ENCODE measurements around the gene FGD3. TPM values are rescaled to one million over a fixed set of nuclear protein-coding genes. Genes with fewer than 3 reads are reported as not detected.
A peak's percentile ranks its signal among the peaks of the same experiment; 100 is the strongest.
"Not testable (repeated sequence)": the region's sequence is repeated elsewhere in the genome, so short reads cannot be mapped to it uniquely, and the experiment has no call there.

FGD3 gene, protein sequence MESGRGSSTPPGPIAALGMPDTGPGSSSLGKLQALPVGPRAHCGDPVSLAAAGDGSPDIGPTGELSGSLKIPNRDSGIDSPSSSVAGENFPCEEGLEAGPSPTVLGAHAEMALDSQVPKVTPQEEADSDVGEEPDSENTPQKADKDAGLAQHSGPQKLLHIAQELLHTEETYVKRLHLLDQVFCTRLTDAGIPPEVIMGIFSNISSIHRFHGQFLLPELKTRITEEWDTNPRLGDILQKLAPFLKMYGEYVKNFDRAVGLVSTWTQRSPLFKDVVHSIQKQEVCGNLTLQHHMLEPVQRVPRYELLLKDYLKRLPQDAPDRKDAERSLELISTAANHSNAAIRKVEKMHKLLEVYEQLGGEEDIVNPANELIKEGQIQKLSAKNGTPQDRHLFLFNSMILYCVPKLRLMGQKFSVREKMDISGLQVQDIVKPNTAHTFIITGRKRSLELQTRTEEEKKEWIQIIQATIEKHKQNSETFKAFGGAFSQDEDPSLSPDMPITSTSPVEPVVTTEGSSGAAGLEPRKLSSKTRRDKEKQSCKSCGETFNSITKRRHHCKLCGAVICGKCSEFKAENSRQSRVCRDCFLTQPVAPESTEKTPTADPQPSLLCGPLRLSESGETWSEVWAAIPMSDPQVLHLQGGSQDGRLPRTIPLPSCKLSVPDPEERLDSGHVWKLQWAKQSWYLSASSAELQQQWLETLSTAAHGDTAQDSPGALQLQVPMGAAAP
- total RNA-seq = 10 to 100 TPM; 41.5 to 42.9 TPM

DNA sequence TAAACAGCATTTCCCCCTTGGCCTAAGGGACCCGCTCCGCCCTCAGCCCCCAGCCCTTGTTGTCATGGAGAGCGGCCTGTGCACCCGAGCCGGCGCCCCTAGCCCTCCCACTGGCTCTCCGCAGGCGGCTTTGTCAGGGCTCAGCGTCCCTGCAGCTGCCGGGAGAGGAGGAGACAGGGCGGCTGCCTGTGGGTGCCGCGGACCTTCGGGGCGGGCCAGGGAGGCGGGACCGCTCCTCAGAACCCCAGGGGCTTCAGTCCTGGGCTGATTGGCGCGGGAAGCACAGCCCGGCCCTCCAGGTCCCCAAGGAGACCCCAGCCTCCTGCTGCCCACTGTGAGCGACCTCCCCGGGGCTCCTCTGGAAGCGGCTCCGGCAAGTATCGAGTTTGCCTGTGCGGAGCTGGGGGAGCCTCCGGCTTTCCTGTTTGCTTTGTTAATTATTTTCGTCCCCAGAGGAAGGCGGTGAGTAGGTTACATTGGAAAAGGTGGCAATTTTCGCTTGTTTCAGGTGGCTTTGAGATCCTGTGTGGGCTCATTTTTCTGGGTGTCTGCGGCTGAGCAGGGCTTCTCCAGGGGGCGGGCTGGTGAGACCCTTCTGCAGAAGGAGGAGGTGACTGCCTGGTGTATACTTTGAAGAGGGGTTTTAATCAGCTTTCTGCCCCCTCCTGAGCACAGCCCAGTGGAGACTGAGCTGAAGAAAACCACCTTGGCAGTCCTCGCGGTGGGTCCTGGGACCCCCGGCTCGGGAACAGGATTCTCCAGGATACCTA, at the start of gene FGD3:
Gene FGD3, plus strand, starts transcription at position 256 of the 770 bp plus-strand sequence. CDS start 28,734 bp downstream, outside the sequence.
- peaks cover 6% of the 10 kb centered on the region for H3K36me3 Mint-ChIP-seq
- H3K27ac Mint-ChIP-seq = peak within 1 kb of the TSS; percentile 32
- H3K9me3 Mint-ChIP-seq = no peaks in the 10 kb centered on the region
- peaks cover 38% of the 10 kb centered on the region for H3K4me1 Mint-ChIP-seq
- H3K4me3 Mint-ChIP-seq = peak within 1 kb of the TSS; percentile 86
- H3K27me3 Mint-ChIP-seq = no peaks in the 10 kb centered on the region
- peak; percentile 52 for DNase-seq

DNA sequence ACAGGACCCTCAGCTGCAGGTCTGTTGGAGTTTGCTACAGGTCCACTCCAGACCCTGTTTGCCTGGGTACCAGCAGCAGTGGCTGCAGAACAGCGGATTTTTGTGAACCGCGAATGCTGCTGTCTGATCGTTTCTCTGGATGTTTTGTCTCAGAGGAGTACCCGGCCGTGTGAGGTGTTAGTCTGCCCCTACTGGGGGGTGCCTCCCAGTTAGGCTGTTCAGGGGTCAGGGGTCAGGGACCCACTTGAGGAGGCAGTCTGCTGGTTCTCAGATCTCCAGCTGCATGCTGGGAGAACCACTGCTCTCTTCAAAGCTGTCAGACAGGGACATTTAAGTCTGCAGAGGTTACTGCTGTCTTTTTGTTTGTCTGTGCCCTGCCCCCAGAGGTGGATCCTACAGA, 42.2 kb upstream of the FGD3 start:
- H3K4me3 Mint-ChIP-seq, H3K36me3 Mint-ChIP-seq, H3K27ac Mint-ChIP-seq, H3K4me1 Mint-ChIP-seq, H3K27me3 Mint-ChIP-seq, H3K9me3 Mint-ChIP-seq, DNase-seq: not testable (repeated sequence)

DNA sequence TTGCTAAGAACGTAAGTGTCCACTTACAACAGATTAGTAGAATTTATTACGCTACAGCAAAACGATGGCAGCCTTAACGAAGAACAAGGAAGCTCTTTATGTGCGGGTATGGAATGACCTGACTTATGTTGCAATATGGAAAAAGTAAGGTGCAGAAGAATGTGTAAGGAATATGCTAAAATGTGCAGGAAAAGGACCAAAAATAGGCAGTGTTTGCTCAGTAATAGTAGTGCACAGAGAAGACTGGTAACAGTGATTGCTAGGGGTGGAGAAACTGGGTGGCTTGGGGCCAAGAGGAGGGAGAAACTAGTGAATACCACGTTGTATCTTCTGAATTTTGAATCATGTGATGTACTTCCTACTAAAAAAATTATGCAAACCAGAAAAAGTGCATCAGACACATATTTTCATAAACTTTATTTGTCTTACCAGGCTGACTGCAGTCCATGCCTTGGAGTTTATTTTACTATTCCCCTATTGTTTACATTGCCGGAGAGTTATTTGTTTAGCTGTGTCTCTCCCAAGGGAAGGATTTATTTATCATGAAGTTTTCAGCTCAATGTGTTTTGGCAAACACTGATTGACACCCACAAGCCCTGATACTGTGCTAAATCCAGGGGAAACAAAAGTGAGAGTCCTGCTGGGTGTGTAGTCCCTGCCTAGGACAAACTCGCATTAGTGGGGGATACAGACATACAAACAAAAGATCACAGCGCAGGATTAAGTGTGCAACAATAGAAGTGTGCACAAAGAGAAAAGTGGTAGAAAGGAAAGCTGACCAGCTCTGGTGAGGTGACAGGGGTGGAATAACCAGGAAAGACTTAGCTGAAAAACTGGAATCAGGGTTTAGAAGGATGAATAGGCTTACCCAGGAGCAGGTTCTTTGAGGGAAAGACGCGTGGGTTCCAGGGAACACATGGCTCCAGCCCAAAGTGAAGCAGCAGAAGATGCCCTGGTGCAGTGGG, 35.5 kb upstream of the FGD3 start:
- no peaks in the 10 kb centered on the region for H3K4me1 Mint-ChIP-seq

DNA sequence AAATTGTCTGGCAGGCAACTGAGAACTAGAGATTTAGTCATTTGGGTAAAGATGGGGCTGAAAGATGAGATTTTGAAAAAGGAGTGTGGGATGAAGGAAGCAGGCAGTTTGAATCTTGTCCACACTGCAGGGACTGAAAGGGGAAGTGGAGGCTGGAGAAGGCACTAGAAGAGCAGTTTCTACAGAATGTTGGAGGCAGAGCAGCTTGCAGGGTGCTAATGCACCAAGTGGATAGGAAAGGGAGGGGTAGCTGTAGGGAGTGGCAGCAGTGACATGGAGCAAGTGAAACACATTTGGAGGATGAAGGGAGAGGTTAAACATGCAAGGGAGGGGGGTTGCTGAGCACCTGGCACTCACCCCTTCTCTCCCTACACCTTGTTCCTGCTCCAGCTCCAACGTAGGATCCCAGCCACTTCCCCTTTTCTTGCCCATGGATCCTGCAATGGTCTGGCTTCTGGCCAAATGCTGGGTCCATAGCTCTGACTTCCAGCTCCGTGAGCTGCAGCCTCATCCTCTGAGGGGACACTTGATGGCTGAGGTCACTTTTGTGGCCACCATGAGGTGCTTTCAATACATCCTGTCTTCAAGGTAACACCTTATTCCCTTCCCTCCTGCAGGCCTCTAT, 30.0 kb upstream of the FGD3 start:
- Mint-ChIP-seq H3K9me3 (no peaks in the 10 kb centered on the region), H3K4me1 (peaks cover 7% of the 10 kb centered on the region), H3K27me3 (no peaks in the 10 kb centered on the region), H3K36me3 (no peaks in the 10 kb centered on the region), H3K27ac (no peak overlapping the region), H3K4me3 (no peak overlapping the region)
- DNase-seq = no peak

More for the DNA sequence above, 35.5 kb upstream of the FGD3 start:
- H3K36me3 Mint-ChIP-seq = no peaks in the 10 kb centered on the region
- H3K9me3 Mint-ChIP-seq = no peaks in the 10 kb centered on the region
- no peaks in the 10 kb centered on the region for H3K27me3 Mint-ChIP-seq
- DNase-seq = no peak
- H3K4me3 Mint-ChIP-seq = no peak overlapping the region
- H3K27ac Mint-ChIP-seq = no peak overlapping the region

DNA sequence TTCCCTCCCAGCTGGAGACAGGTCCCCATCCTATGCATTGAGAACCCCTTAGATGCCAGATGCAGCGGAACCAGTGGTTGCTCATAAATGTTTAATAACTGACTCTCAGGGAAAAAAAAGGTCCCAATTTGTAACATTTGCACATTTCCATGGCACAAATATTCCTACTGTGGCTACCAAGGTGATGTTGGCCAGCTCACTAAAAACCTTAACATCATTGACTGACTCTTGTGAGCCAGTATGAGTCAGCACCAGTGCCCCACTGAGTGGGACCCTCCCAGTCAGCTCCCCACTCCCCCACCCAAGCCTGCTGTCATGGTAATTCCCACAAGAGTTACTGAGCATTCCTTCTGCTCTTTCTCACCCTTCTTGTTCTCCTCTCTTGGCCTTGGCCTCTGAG, 26.9 kb upstream of the FGD3 start:
- Mint-ChIP-seq H3K27ac (no peak overlapping the region), H3K4me1 (peaks cover 7% of the 10 kb centered on the region), H3K36me3 (no peaks in the 10 kb centered on the region), H3K27me3 (no peaks in the 10 kb centered on the region), H3K9me3 (no peaks in the 10 kb centered on the region), H3K4me3 (no peak overlapping the region)
- DNase-seq = no peak

DNA sequence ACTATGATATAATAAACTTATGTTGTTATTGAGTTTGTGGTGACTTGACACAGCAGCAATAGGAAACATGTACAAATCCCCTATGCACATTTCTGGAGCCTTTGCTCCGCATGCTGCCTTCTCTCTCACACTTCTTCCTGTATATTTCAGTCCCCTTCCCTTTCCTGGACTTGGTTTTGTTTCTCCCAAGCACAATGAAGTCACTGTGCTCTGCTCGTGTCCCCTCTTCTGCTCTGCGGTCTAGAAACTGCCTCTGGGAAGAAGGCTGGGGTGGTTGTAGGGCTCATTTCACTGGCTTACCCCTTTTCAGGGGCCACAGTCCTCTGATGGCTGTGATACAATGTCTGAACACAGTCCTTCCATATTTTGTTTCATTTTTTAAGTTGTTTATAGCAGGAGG, 15.7 kb upstream of the FGD3 start:
- no peak overlapping the region for H3K27ac Mint-ChIP-seq
- no peaks in the 10 kb centered on the region for H3K4me1 Mint-ChIP-seq
- no peaks in the 10 kb centered on the region for H3K36me3 Mint-ChIP-seq

DNA sequence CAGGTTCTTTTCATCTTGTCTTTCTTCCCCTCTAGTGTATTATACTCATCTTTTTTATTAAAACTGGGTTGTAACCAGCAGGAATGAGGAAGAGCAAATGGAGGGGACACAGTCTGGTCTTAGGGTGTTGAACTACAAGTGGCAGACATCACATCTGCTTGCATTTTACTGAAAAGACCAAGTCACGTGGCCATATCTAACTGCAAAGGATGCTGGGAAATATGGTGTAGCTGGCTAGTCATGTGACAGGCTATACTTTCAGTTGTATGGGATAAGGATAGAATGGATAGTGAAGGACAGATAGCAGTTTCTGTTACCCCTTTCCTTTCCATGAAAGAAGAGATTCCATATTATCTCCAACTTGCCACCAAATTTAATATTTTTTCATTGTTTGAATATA, 13.0 kb upstream of the FGD3 start:
- Mint-ChIP-seq H3K27me3 (no peaks in the 10 kb centered on the region), H3K9me3 (no peaks in the 10 kb centered on the region), H3K36me3 (no peaks in the 10 kb centered on the region), H3K4me1 (no peaks in the 10 kb centered on the region), H3K4me3 (no peak overlapping the region), H3K27ac (no peak overlapping the region)
- no peak for DNase-seq

More for the DNA sequence above, 15.7 kb upstream of the FGD3 start:
- H3K27me3 Mint-ChIP-seq = no peaks in the 10 kb centered on the region
- H3K9me3 Mint-ChIP-seq = no peaks in the 10 kb centered on the region
- H3K4me3 Mint-ChIP-seq = no peak overlapping the region
- no peak for DNase-seq

DNA sequence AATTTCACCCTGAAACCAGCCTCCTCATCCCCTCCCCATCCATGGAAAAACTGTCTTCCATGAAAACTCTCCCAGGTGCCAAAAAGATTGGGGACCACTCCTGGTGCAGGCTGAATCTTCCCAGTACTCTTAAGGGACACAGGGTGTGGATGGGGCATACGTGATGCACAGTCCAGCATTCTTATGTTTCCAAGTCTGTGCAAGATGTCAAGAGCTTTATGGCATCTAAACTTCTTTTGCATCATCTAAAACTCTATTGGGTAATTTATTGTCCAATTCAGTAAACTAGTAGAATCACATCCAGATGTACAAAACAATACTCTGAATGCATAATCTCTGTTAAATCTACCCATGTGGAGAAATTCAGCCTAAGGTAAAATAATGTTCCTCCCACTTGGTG, 9.3 kb upstream of the FGD3 start:
- H3K4me3 Mint-ChIP-seq = no peak overlapping the region
- H3K36me3 Mint-ChIP-seq = no peaks in the 10 kb centered on the region
- H3K27ac Mint-ChIP-seq = no peak overlapping the region
- H3K27me3 Mint-ChIP-seq = no peaks in the 10 kb centered on the region
- no peak for DNase-seq
- no peaks in the 10 kb centered on the region for H3K9me3 Mint-ChIP-seq
- no peaks in the 10 kb centered on the region for H3K4me1 Mint-ChIP-seq

DNA sequence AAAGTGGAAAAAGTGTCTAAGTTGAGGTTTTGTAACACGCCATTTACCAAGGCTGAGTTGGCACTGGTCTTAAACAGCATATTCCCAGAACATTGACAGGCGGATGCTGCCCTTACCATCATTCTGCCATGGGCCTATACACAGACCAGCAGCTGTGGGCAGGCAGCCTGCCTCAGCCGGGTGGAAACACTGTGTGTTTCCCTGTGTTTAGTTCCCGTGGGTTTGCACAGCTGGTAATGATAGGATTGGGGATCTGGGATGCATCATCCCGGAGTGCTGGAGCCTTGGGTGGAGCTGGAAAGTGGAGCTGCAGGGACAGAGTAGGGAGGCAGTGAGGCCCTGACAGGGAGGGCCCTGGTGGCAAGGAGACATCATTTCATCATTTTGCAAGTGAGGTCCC, 5.5 kb upstream of the FGD3 start:
- H3K4me1 Mint-ChIP-seq = peaks cover 3% of the 10 kb centered on the region
- no peaks in the 10 kb centered on the region for H3K9me3 Mint-ChIP-seq
- no peak overlapping the region for H3K4me3 Mint-ChIP-seq
- H3K27me3 Mint-ChIP-seq = no peaks in the 10 kb centered on the region
- peaks cover 6% of the 10 kb centered on the region for H3K36me3 Mint-ChIP-seq
- no peak for DNase-seq
- no peak overlapping the region for H3K27ac Mint-ChIP-seq

DNA sequence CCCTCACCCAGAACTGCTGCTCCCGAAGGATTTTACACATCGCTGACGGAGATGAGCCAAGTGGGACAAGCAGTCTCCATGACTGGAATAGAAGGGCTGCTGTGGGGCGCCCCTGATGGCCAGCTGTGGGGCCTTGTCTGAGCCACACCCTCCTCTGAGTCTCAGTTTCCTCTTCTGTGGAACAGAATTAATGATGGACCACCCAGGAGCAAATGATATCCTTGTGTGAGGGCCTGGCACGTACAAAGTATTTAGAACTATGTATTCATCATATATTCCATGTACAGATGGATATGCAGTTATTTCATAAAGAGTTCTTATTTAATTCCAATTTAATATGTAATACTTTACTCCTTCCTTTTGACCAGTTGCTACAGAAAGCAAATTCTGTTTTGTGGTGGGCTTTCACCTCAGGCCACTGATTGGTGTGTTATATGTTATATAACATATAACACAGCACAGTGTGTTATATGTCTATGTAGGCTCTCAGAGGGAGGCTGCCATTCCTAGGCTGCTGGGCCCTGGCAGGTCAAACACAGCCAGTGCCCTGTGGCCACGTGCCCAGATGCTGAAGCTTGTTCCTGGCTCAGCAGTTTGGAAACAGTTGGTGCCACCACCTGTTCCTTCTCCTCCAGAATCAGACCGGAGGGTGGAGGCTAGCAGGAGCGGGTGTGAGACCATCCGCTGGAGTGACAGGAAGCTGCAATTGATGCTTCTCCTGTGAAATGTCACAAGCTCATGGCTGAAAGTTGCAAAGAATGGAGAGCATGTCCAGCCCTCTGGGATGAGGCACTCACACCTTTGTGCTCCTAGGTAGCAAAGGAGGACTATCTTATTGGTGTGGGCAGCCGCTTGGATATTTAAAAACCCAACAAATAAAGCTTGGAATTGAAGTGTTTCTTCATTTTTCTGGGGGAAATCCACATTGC, 4.4 kb upstream of the FGD3 start:
- peaks cover 7% of the 10 kb centered on the region for H3K4me1 Mint-ChIP-seq
- no peak overlapping the region for H3K4me3 Mint-ChIP-seq
- H3K27ac Mint-ChIP-seq = no peak overlapping the region

DNA sequence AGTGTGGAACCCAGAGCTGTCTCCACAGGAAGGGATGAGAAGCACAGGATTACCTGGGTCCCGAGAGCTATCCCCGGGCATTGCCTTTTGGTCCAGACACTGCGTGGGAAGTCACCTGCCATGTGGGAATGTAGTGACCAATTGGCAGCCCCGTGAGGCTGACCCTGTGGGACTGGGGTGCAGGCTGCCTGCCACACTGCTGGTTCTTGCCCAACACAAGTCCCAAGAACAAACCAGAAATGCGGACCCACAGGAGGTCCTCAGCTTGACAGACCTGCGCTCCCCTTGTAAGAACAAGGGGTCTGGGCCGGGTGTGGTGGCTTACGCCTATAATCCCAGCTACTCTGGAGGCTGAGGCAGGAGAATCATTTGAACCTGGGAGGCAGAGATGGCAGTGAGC, 2.4 kb upstream of the FGD3 start:
- no peaks in the 10 kb centered on the region for H3K27me3 Mint-ChIP-seq
- no peaks in the 10 kb centered on the region for H3K9me3 Mint-ChIP-seq
- H3K36me3 Mint-ChIP-seq = peaks cover 6% of the 10 kb centered on the region
- H3K4me1 Mint-ChIP-seq = peaks cover 25% of the 10 kb centered on the region
- no peak for DNase-seq
- no peak overlapping the region for H3K27ac Mint-ChIP-seq
- no peak overlapping the region for H3K4me3 Mint-ChIP-seq

More for the DNA sequence above, 4.4 kb upstream of the FGD3 start:
- no peak for DNase-seq
- peaks cover 6% of the 10 kb centered on the region for H3K36me3 Mint-ChIP-seq
- H3K9me3 Mint-ChIP-seq = no peaks in the 10 kb centered on the region
- no peaks in the 10 kb centered on the region for H3K27me3 Mint-ChIP-seq

DNA sequence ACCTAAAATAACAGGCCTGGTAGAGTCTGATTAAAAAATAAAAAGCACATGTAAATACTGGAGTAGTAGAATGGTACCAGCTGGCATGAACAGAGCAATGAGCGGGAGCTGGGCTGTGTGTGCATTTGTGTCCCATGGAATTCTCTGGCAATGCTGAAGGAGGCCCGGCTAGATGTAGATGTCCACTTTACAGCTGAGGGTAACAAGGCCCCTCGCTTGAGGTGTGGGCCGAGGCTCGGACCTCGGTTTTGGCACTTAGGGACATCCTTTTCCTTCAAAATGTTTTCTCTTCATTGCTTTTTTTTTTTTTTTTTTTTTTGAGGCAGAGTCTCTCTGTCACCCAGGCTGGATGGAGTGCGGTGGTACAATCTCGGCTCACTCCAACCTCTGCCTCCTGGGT, 1.5 kb upstream of the FGD3 start:
- no peaks in the 10 kb centered on the region for H3K27me3 Mint-ChIP-seq
- no peak for DNase-seq
- H3K4me3 Mint-ChIP-seq = no peak overlapping the region
- H3K9me3 Mint-ChIP-seq = no peaks in the 10 kb centered on the region
- H3K36me3 Mint-ChIP-seq = peaks cover 6% of the 10 kb centered on the region
- peaks cover 30% of the 10 kb centered on the region for H3K4me1 Mint-ChIP-seq
- no peak overlapping the region for H3K27ac Mint-ChIP-seq

DNA sequence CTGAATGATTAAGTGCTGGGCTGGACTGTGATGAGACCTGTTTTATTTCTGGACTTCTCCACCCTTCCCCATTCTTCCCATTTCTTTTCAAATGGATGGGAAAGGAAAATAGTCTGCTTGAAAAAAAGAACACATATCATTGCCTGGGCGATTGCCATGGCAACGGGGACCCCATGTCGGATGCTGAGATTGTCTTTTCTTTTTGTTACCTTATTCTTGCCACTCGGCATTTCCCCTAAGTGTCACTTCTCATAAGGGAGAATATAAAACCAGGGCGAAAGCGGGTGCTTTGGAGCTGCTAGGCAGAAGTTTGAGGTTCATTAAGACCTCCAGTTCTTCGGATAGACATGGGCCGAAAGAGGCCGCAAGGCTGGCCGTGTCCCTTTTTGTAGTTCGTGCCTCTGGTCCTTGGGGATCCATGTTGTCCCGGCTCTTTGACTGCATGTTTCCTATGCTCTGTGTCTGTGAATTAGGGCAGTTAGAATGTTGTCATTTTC, 763 bp downstream of the FGD3 start:
- no peaks in the 10 kb centered on the region for H3K9me3 Mint-ChIP-seq

More for the DNA sequence above, 763 bp downstream of the FGD3 start:
- peak overlapping the region; percentile 86 for H3K4me3 Mint-ChIP-seq
- H3K27ac Mint-ChIP-seq = no peak overlapping the region
- H3K36me3 Mint-ChIP-seq = peaks cover 6% of the 10 kb centered on the region
- H3K4me1 Mint-ChIP-seq = peaks cover 45% of the 10 kb centered on the region
- DNase-seq = no peak
- no peaks in the 10 kb centered on the region for H3K27me3 Mint-ChIP-seq

Measured in activated naive CD8-positive, alpha-beta T cell treated with anti-CD3 and anti-CD28 coated beads for 36 hours (primary cell).